ENCODE measurements around the gene BMERB1.

Gene BMERB1

GRCh38 chr16:15620611-15621195 is 186.3 kb downstream of the BMERB1 start:
- no peak for DNase-seq

- DNase-seq = no peak
These were observed 187.1 kb downstream of the BMERB1 start for GRCh38 chr16:15621456-15621855.

GRCh38 chr16:15621889-15622288 is 187.5 kb downstream of the BMERB1 start:
- no peak for DNase-seq

GRCh38 chr16:15631730-15632409 is 197.5 kb downstream of the BMERB1 start:
- DNase-seq = no peak

- no peak for DNase-seq
These were observed 201.5 kb downstream of the BMERB1 start for GRCh38 chr16:15635926-15636325.

GRCh38 chr16:15636392-15636873 is 202.0 kb downstream of the BMERB1 start:
- DNase-seq = no peak

Measured in DMS79 (cell line).